Activated T-helper 17 cell treated with anti-CD3 and anti-CD28 coated beads, Interleukin-2, amount 50 U/mL, for 72 hours (primary cell): ENCODE results near the gene CD93. TPM values are rescaled to one million over a fixed set of nuclear protein-coding genes. Genes with fewer than 3 reads are reported as not detected.
A peak's percentile ranks its signal among the peaks of the same experiment; 100 is the strongest.

ENCODE experiments used
- ATAC-seq: fragments of 150-1000 bp; cut with Tn5 transposase; replicated peaks from 2 replicates; pipeline ENCODE4 v1.10.0; 2021; ENCODE audit warnings: mild to moderate bottlenecking, moderate library complexity
- H3K27ac Mint-ChIP-seq: one replicate; pipeline ENCODE4 v1.8.0; 2022; ENCODE audit warnings: mixed read lengths
- H3K27me3 Mint-ChIP-seq: one replicate; pipeline ENCODE4 v1.8.0; 2022; ENCODE audit warnings: mixed read lengths
- H3K36me3 Mint-ChIP-seq: one replicate; pipeline ENCODE4 v1.8.0; 2022; ENCODE audit warnings: low read depth, mild to moderate bottlenecking, mixed read lengths
- H3K4me1 Mint-ChIP-seq: one replicate; pipeline ENCODE4 v1.8.0; 2022; ENCODE audit warnings: mixed read lengths
- H3K4me3 Mint-ChIP-seq: one replicate; pipeline ENCODE4 v1.8.0; 2022; ENCODE audit warnings: mild to moderate bottlenecking, mixed read lengths
- H3K9me3 Mint-ChIP-seq: one replicate; pipeline ENCODE4 v1.8.0; 2022; ENCODE audit warnings: mixed read lengths
- total RNA-seq, 2 donors: library from RNA; stranded (reverse); gene quantifications; one replicate each; pipeline ENCODE4 v1.2.3, GENCODE V29; 2022

Gene CD93
- total RNA-seq: 1 to 10 TPM; 5.4 to 6.7 TPM

GRCh38 chr20:23086056-23086566 lies at the start of gene CD93:
Gene CD93, minus strand, starts transcription at chr20:23086324. Its CDS starts 132 bp downstream, at chr20:23086192.
- Mint-ChIP-seq H3K9me3 (no peaks in the 10 kb centered on the region), H3K27me3 (peaks cover 3% of the 10 kb centered on the region), H3K4me3 (peak within 1 kb of the TSS; percentile 73), H3K4me1 (no peaks in the 10 kb centered on the region), H3K27ac (peak within 1 kb of the TSS; percentile 84), H3K36me3 (no peaks in the 10 kb centered on the region)
- peak; percentile 96 for ATAC-seq

- H3K27ac Mint-ChIP-seq: no peak overlapping the region
- no peak for ATAC-seq
- H3K36me3 Mint-ChIP-seq: no peaks in the 10 kb centered on the region
- H3K4me3 Mint-ChIP-seq: no peak overlapping the region
- H3K27me3 Mint-ChIP-seq: no peaks in the 10 kb centered on the region
- no peaks in the 10 kb centered on the region for H3K4me1 Mint-ChIP-seq
- H3K9me3 Mint-ChIP-seq: no peaks in the 10 kb centered on the region
These were observed 47.5 kb upstream of the CD93 start for GRCh38 chr20:23133560-23133998.

- H3K27ac Mint-ChIP-seq: no peak overlapping the region
These were observed 46.9 kb upstream of the CD93 start for GRCh38 chr20:23132930-23133559.

GRCh38 chr20:23132293-23132929 lies 46.3 kb upstream of the CD93 start:
- Mint-ChIP-seq H3K36me3 (no peaks in the 10 kb centered on the region), H3K4me3 (no peak overlapping the region), H3K4me1 (no peaks in the 10 kb centered on the region), H3K27ac (no peak overlapping the region), H3K27me3 (no peaks in the 10 kb centered on the region), H3K9me3 (no peaks in the 10 kb centered on the region)
- no peak for ATAC-seq

More at GRCh38 chr20:23132930-23133559, 46.9 kb upstream of the CD93 start:
- H3K4me3 Mint-ChIP-seq: no peak overlapping the region
- H3K9me3 Mint-ChIP-seq: no peaks in the 10 kb centered on the region
- H3K4me1 Mint-ChIP-seq: no peaks in the 10 kb centered on the region
- no peak for ATAC-seq
- no peaks in the 10 kb centered on the region for H3K36me3 Mint-ChIP-seq
- no peaks in the 10 kb centered on the region for H3K27me3 Mint-ChIP-seq

- Mint-ChIP-seq H3K9me3 (no peaks in the 10 kb centered on the region), H3K36me3 (no peaks in the 10 kb centered on the region), H3K27me3 (no peaks in the 10 kb centered on the region), H3K4me3 (no peak overlapping the region), H3K27ac (no peak overlapping the region), H3K4me1 (peaks cover 5% of the 10 kb centered on the region)
- ATAC-seq: no peak
These were observed 45.6 kb upstream of the CD93 start for GRCh38 chr20:23131766-23132165.

GRCh38 chr20:23130622-23131140 lies 44.6 kb upstream of the CD93 start:
- H3K27ac Mint-ChIP-seq: no peak overlapping the region
- peaks cover 5% of the 10 kb centered on the region for H3K4me1 Mint-ChIP-seq
- ATAC-seq: no peak
- H3K4me3 Mint-ChIP-seq: no peak overlapping the region
- no peaks in the 10 kb centered on the region for H3K27me3 Mint-ChIP-seq
- no peaks in the 10 kb centered on the region for H3K36me3 Mint-ChIP-seq
- H3K9me3 Mint-ChIP-seq: no peaks in the 10 kb centered on the region

- Mint-ChIP-seq H3K27me3 (no peaks in the 10 kb centered on the region), H3K4me3 (no peak overlapping the region), H3K9me3 (no peaks in the 10 kb centered on the region), H3K27ac (no peak overlapping the region), H3K36me3 (no peaks in the 10 kb centered on the region), H3K4me1 (peaks cover 5% of the 10 kb centered on the region)
- no peak for ATAC-seq
These were observed 43.9 kb upstream of the CD93 start for GRCh38 chr20:23129891-23130621.

- Mint-ChIP-seq H3K36me3 (no peaks in the 10 kb centered on the region), H3K4me1 (peaks cover 5% of the 10 kb centered on the region), H3K4me3 (no peak overlapping the region), H3K27ac (no peak overlapping the region), H3K9me3 (no peaks in the 10 kb centered on the region), H3K27me3 (no peaks in the 10 kb centered on the region)
- ATAC-seq: no peak
These were observed 43.1 kb upstream of the CD93 start for GRCh38 chr20:23129266-23129665.

- Mint-ChIP-seq H3K4me3 (no peak overlapping the region), H3K27me3 (no peaks in the 10 kb centered on the region), H3K9me3 (no peaks in the 10 kb centered on the region), H3K27ac (no peak overlapping the region), H3K36me3 (no peaks in the 10 kb centered on the region), H3K4me1 (peaks cover 5% of the 10 kb centered on the region)
- no peak for ATAC-seq
These were observed 42.5 kb upstream of the CD93 start for GRCh38 chr20:23128461-23129125.

GRCh38 chr20:23127506-23128279 lies 41.6 kb upstream of the CD93 start:
- no peak overlapping the region for H3K4me3 Mint-ChIP-seq
- ATAC-seq: no peak
- H3K4me1 Mint-ChIP-seq: peaks cover 5% of the 10 kb centered on the region
- no peaks in the 10 kb centered on the region for H3K27me3 Mint-ChIP-seq
- H3K36me3 Mint-ChIP-seq: no peaks in the 10 kb centered on the region
- no peaks in the 10 kb centered on the region for H3K9me3 Mint-ChIP-seq
- H3K27ac Mint-ChIP-seq: peak overlapping the region; percentile 65

GRCh38 chr20:23126281-23127061 lies 40.3 kb upstream of the CD93 start:
- peak overlapping the region; percentile 56 for H3K27ac Mint-ChIP-seq
- peak; percentile 53 for ATAC-seq
- H3K27me3 Mint-ChIP-seq: no peaks in the 10 kb centered on the region

GRCh38 chr20:23125625-23126191 lies 39.6 kb upstream of the CD93 start:
- H3K4me1 Mint-ChIP-seq: peaks cover 5% of the 10 kb centered on the region
- no peaks in the 10 kb centered on the region for H3K36me3 Mint-ChIP-seq
- peak overlapping the region; percentile 56 for H3K27ac Mint-ChIP-seq
- peak; percentile 27 for ATAC-seq
- H3K27me3 Mint-ChIP-seq: peaks cover 3% of the 10 kb centered on the region
- no peaks in the 10 kb centered on the region for H3K9me3 Mint-ChIP-seq
- H3K4me3 Mint-ChIP-seq: peak overlapping the region; percentile 13

More at GRCh38 chr20:23126281-23127061, 40.3 kb upstream of the CD93 start:
- Mint-ChIP-seq H3K9me3 (no peaks in the 10 kb centered on the region), H3K4me3 (peak overlapping the region; percentile 39), H3K36me3 (no peaks in the 10 kb centered on the region), H3K4me1 (peaks cover 5% of the 10 kb centered on the region)

- Mint-ChIP-seq H3K36me3 (no peaks in the 10 kb centered on the region), H3K9me3 (no peaks in the 10 kb centered on the region), H3K27me3 (peaks cover 3% of the 10 kb centered on the region), H3K27ac (peak overlapping the region; percentile 11), H3K4me3 (peak overlapping the region; percentile 6), H3K4me1 (peaks cover 5% of the 10 kb centered on the region)
- ATAC-seq: no peak
These were observed 39.0 kb upstream of the CD93 start for GRCh38 chr20:23125159-23125558.
